GM21786 (cell line): Measurements from ENCODE around the gene KCNAB2.

ENCODE experiments used
- ATAC-seq: cut with Tn5 transposase; IDR thresholded peaks from one replicate; pipeline ENCODE4 v1.9.1; 2021; ENCODE audit not compliant: unreplicated experiment

KCNAB2 gene

GRCh38 chr1:6144175-6144574 lies 98.5 kb downstream of the KCNAB2 start:
- no peak for ATAC-seq

- ATAC-seq: no peak
Measured at GRCh38 chr1:6144647-6145395, 99.1 kb downstream of the KCNAB2 start.

GRCh38 chr1:6145396-6145750 lies 99.7 kb downstream of the KCNAB2 start:
- ATAC-seq: no peak

- no peak for ATAC-seq
Measured at GRCh38 chr1:6145864-6146410, 100.2 kb downstream of the KCNAB2 start.

- ATAC-seq: no peak
Measured at GRCh38 chr1:6148497-6149241, 103.0 kb downstream of the KCNAB2 start.

GRCh38 chr1:6149597-6149996 lies 103.9 kb downstream of the KCNAB2 start:
- ATAC-seq: no peak

GRCh38 chr1:6150006-6150938 lies 104.6 kb downstream of the KCNAB2 start:
- no peak for ATAC-seq
